SK-N-SH treated with all-trans-retinoic acid at 6 μM for 48 hours (cell line): ENCODE measurements around the gene TEX14.

Experiments
- CREB5 ChIP-seq: fragments of 250-450 bp; sonication (Bioruptor Pico); IDR thresholded peaks from 2 replicates; pipeline ENCODE4 v1.5.1; 2020; ENCODE audit warnings: low read depth, mild to moderate bottlenecking, moderate library complexity
- ESRRG ChIP-seq: fragments of 250-450 bp; sonication (Bioruptor Pico); IDR thresholded peaks from 2 replicates; pipeline ENCODE4 v1.6.1; 2021; ENCODE audit warnings: mild to moderate bottlenecking
- PATZ1 ChIP-seq: fragments of 250-450 bp; sonication (Bioruptor Pico); IDR thresholded peaks from 2 replicates; pipeline ENCODE4 v1.8.0; 2020; ENCODE audit warnings: mild to moderate bottlenecking, moderate library complexity, borderline replicate concordance
- TCF4 ChIP-seq: fragments of 250-450 bp; sonication (Bioruptor Pico); IDR thresholded peaks from 2 replicates; pipeline ENCODE4 v1.8.0; 2021; ENCODE audit warnings: mild to moderate bottlenecking, moderate library complexity, borderline replicate concordance
- ZFP30 ChIP-seq: fragments of 450-650 bp; formaldehyde crosslinking; IDR thresholded peaks from 2 replicates; pipeline ENCODE4 v1.5.0; 2022; ENCODE audit warnings: mild to moderate bottlenecking, moderate library complexity
- ZNF565 ChIP-seq: fragments of 450-650 bp; formaldehyde crosslinking; conservative IDR thresholded peaks from 2 replicates; pipeline ENCODE4 v1.5.0; 2020; ENCODE audit warnings: low read depth, mild to moderate bottlenecking, moderate library complexity
- TF ChIP-seq, protein P1 (sequence below): fragments of 250-450 bp; sonication (Bioruptor Pico); IDR thresholded peaks from 2 replicates; pipeline ENCODE4 v1.8.0; 2021; ENCODE audit warnings: low read depth, mild to moderate bottlenecking, moderate library complexity, borderline replicate concordance

DNA sequence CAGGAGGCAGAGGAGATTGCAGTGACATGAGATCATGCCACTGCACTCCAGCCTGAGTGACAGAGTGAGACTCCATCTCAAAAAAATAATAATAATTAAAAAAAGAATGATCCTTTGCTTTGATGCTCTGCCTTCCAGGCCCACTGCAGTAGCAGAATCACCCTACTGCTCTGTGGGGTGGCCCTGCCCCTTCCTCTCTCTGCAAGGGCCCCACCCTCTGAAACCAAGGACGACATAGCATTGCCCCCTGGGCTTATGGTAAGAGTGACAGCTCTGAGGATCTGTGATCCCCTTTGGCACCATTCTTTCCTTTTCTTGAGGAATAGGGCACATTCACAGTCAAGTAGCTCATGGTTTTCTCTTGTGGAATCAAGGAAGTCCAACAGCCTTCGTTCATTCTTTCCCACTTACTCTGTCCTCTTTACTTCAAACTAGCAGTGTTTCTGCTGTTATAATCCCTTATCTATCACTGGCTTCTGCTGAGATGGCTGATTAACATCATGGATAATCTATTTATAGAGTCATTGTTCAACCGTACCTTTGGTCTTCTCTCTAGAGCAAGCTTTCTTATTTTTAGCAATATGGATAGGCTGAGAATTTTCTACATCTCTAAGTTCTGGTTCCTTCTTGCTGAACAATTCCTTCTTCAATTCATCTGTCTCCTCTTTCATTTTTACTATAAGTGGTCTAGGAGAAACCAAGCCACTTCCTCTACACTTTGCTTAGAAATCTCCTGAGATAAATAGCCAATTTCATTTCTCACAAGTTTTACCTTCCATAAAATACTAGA lies 14.7 kb upstream of the TEX14 start:
- TF ChIP-seq ESRRG (CRISPR knock-in tag) (no peak), ZFP30 (CRISPR knock-in tag) (no peak), CREB5 (CRISPR knock-in tag) (no peak), TCF4 (CRISPR knock-in tag) (no peak), ZNF565 (CRISPR knock-in tag) (no peak), PATZ1 (CRISPR knock-in tag) (no peak)
- TF ChIP-seq, protein P1, sequence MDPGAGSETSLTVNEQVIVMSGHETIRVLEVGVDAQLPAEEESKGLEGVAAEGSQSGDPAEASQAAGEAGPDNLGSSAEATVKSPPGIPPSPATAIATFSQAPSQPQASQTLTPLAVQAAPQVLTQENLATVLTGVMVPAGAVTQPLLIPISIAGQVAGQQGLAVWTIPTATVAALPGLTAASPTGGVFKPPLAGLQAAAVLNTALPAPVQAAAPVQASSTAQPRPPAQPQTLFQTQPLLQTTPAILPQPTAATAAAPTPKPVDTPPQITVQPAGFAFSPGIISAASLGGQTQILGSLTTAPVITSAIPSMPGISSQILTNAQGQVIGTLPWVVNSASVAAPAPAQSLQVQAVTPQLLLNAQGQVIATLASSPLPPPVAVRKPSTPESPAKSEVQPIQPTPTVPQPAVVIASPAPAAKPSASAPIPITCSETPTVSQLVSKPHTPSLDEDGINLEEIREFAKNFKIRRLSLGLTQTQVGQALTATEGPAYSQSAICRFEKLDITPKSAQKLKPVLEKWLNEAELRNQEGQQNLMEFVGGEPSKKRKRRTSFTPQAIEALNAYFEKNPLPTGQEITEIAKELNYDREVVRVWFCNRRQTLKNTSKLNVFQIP: no peak
